Measurements from ENCODE around the gene UAP1L1. TPM values are rescaled to one million over a fixed set of nuclear protein-coding genes. Genes with fewer than 3 reads are reported as not detected.
A peak's percentile ranks its signal among the peaks of the same experiment; 100 is the strongest.

The UAP1L1 gene
- total and polyA plus RNA-seq, 2 experiments from 2014 or later = 2.5 to 8.1 TPM

DNA sequence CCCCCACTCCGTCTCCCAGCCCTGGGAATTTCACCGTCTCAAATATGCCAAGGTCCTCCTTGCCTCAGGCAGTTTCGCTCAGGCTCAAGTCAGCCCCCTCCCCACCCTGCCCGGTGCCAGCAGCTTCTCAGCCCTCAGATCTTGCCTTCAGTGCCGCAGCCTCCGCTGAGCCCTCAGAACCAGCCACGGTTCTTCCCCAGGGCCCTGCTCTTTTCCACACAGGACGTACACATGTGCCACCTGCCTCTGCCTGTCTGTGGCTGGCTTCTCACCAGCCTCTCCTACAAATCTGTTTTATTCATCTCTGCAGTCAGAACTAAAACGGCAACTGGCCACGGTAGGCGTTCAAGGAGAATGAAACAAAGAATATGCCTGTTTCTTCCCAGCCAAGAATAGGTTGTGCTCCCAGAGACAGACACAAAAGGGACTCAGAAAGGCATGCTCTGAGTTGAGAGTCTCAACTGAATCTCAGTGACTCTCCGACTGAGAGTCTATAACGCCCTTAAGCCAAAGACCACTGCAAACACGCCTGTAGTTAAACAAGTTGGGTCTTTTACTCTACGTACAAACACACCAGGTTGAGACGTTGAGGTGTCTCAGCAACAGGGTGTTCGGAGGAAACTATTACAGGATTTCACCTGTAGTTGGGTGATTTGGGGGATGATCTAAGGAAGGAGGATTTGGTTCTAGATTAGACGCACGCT, 51.0 kb downstream of the UAP1L1 start:
- H3K9me3 Mint-ChIP-seq = no peaks in the 10 kb centered on the region; the same call in 2 of the 3 replicates
- Histone ChIP-seq H3K27ac (ENCODE audit: low read depth) (no peak overlapping the region), H3K79me2 (replicated peaks; ENCODE audit: insufficient read depth) (0 out of 2 replicates have a peak, but pooled peaks cover 8% of the 10 kb centered on the region), H3K4me3 (peak overlapping the region; percentile 82), H3K4me2 (peak overlapping the region; percentile 95), H2AFZ (no peak overlapping the region), H3K4me1 (ENCODE audit: insufficient read depth) (peaks cover 10% of the 10 kb centered on the region; the same call in 1 of the 2 replicates), H3K9me2 (ENCODE audit: insufficient read depth) (no peaks in the 10 kb centered on the region), H3K27me3 (ENCODE audit: insufficient read depth) (peaks cover 21% of the 10 kb centered on the region), H3F3A (replicated peaks; ENCODE audit: low read depth) (peaks cover 8% of the 10 kb centered on the region), H4K20me1 (replicated peaks; ENCODE audit: insufficient read depth) (no peaks in the 10 kb centered on the region; the same call in 1 of the 2 replicates), H3K36me3 (ENCODE audit: insufficient read depth) (no peaks in the 10 kb centered on the region)
- H3K27me3 Mint-ChIP-seq (ENCODE audit: insufficient read depth, low read depth, poor library complexity) = peaks cover 8% of the 10 kb centered on the region
- TF ChIP-seq CREB1 (CRISPR knock-in tag; IDR thresholded peaks at IDR 0.05; ENCODE audit: low read depth) (no peak), EZH2phosphoT487 (IDR thresholded peaks at IDR 0.05; ENCODE audit: unreplicated experiment) (no peak), STAT1 (IDR thresholded peaks at IDR 0.05; ENCODE audit: unreplicated experiment) (no peak), EZH2 (IDR thresholded peaks at IDR 0.05; ENCODE audit: low read depth, unreplicated experiment) (no peak), ZNF114 (CRISPR knock-in tag; IDR thresholded peaks at IDR 0.05) (no peak), POLR2AphosphoS5 (IDR thresholded peaks at IDR 0.05; ENCODE audit: low read depth) (no peak), NANOG (IDR thresholded peaks at IDR 0.05; ENCODE audit: borderline replicate concordance) (no peak), JUNB (IDR thresholded peaks at IDR 0.05; ENCODE audit: unreplicated experiment) (no peak), ZNF331 (CRISPR knock-in tag; IDR thresholded peaks at IDR 0.05; ENCODE audit: low read depth) (no peak)
- TF ChIP-seq, protein P1, sequence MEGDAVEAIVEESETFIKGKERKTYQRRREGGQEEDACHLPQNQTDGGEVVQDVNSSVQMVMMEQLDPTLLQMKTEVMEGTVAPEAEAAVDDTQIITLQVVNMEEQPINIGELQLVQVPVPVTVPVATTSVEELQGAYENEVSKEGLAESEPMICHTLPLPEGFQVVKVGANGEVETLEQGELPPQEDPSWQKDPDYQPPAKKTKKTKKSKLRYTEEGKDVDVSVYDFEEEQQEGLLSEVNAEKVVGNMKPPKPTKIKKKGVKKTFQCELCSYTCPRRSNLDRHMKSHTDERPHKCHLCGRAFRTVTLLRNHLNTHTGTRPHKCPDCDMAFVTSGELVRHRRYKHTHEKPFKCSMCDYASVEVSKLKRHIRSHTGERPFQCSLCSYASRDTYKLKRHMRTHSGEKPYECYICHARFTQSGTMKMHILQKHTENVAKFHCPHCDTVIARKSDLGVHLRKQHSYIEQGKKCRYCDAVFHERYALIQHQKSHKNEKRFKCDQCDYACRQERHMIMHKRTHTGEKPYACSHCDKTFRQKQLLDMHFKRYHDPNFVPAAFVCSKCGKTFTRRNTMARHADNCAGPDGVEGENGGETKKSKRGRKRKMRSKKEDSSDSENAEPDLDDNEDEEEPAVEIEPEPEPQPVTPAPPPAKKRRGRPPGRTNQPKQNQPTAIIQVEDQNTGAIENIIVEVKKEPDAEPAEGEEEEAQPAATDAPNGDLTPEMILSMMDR (conservative IDR thresholded peaks at IDR 0.05; ENCODE audit: low read depth in 2 of 2) = no peak
- TF ChIP-seq, protein P2, sequence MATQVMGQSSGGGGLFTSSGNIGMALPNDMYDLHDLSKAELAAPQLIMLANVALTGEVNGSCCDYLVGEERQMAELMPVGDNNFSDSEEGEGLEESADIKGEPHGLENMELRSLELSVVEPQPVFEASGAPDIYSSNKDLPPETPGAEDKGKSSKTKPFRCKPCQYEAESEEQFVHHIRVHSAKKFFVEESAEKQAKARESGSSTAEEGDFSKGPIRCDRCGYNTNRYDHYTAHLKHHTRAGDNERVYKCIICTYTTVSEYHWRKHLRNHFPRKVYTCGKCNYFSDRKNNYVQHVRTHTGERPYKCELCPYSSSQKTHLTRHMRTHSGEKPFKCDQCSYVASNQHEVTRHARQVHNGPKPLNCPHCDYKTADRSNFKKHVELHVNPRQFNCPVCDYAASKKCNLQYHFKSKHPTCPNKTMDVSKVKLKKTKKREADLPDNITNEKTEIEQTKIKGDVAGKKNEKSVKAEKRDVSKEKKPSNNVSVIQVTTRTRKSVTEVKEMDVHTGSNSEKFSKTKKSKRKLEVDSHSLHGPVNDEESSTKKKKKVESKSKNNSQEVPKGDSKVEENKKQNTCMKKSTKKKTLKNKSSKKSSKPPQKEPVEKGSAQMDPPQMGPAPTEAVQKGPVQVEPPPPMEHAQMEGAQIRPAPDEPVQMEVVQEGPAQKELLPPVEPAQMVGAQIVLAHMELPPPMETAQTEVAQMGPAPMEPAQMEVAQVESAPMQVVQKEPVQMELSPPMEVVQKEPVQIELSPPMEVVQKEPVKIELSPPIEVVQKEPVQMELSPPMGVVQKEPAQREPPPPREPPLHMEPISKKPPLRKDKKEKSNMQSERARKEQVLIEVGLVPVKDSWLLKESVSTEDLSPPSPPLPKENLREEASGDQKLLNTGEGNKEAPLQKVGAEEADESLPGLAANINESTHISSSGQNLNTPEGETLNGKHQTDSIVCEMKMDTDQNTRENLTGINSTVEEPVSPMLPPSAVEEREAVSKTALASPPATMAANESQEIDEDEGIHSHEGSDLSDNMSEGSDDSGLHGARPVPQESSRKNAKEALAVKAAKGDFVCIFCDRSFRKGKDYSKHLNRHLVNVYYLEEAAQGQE (IDR thresholded peaks at IDR 0.05; ENCODE audit: unreplicated experiment) = no peak
- TF ChIP-seq, protein P3, sequence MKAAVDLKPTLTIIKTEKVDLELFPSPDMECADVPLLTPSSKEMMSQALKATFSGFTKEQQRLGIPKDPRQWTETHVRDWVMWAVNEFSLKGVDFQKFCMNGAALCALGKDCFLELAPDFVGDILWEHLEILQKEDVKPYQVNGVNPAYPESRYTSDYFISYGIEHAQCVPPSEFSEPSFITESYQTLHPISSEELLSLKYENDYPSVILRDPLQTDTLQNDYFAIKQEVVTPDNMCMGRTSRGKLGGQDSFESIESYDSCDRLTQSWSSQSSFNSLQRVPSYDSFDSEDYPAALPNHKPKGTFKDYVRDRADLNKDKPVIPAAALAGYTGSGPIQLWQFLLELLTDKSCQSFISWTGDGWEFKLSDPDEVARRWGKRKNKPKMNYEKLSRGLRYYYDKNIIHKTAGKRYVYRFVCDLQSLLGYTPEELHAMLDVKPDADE (IDR thresholded peaks at IDR 0.05) = no peak
- TF ChIP-seq, protein P4, sequence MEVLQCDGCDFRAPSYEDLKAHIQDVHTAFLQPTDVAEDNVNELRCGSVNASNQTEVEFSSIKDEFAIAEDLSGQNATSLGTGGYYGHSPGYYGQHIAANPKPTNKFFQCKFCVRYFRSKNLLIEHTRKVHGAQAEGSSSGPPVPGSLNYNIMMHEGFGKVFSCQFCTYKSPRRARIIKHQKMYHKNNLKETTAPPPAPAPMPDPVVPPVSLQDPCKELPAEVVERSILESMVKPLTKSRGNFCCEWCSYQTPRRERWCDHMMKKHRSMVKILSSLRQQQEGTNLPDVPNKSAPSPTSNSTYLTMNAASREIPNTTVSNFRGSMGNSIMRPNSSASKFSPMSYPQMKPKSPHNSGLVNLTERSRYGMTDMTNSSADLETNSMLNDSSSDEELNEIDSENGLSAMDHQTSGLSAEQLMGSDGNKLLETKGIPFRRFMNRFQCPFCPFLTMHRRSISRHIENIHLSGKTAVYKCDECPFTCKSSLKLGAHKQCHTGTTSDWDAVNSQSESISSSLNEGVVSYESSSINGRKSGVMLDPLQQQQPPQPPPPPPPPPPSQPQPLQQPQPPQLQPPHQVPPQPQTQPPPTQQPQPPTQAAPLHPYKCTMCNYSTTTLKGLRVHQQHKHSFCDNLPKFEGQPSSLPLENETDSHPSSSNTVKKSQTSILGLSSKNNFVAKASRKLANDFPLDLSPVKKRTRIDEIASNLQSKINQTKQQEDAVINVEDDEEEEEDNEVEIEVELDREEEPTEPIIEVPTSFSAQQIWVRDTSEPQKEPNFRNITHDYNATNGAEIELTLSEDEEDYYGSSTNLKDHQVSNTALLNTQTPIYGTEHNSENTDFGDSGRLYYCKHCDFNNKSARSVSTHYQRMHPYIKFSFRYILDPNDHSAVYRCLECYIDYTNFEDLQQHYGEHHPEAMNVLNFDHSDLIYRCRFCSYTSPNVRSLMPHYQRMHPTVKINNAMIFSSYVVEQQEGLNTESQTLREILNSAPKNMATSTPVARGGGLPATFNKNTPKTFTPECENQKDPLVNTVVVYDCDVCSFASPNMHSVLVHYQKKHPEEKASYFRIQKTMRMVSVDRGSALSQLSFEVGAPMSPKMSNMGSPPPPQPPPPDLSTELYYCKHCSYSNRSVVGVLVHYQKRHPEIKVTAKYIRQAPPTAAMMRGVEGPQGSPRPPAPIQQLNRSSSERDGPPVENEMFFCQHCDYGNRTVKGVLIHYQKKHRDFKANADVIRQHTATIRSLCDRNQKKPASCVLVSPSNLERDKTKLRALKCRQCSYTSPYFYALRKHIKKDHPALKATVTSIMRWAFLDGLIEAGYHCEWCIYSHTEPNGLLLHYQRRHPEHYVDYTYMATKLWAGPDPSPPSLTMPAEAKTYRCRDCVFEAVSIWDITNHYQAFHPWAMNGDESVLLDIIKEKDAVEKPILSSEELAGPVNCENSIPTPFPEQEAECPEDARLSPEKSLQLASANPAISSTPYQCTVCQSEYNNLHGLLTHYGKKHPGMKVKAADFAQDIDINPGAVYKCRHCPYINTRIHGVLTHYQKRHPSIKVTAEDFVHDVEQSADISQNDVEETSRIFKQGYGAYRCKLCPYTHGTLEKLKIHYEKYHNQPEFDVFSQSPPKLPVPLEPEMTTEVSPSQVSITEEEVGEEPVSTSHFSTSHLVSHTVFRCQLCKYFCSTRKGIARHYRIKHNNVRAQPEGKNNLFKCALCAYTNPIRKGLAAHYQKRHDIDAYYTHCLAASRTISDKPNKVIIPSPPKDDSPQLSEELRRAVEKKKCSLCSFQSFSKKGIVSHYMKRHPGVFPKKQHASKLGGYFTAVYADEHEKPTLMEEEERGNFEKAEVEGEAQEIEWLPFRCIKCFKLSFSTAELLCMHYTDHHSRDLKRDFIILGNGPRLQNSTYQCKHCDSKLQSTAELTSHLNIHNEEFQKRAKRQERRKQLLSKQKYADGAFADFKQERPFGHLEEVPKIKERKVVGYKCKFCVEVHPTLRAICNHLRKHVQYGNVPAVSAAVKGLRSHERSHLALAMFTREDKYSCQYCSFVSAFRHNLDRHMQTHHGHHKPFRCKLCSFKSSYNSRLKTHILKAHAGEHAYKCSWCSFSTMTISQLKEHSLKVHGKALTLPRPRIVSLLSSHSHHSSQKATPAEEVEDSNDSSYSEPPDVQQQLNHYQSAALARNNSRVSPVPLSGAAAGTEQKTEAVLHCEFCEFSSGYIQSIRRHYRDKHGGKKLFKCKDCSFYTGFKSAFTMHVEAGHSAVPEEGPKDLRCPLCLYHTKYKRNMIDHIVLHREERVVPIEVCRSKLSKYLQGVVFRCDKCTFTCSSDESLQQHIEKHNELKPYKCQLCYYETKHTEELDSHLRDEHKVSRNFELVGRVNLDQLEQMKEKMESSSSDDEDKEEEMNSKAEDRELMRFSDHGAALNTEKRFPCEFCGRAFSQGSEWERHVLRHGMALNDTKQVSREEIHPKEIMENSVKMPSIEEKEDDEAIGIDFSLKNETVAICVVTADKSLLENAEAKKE (CRISPR knock-in tag; IDR thresholded peaks at IDR 0.05) = no peak
- no peak for DNase-seq (ENCODE audit: low spot score)
- ATAC-seq = no peak
- H3K4me1 Mint-ChIP-seq = peaks cover 15% of the 10 kb centered on the region
- peak overlapping the region; percentile 89 for H3K4me3 Mint-ChIP-seq
- no peaks in the 10 kb centered on the region; the same call in 2 of the 3 replicates for H3K36me3 Mint-ChIP-seq (ENCODE audit: low read depth)
- no peak overlapping the region for H3K27ac Mint-ChIP-seq

Data from GM23338 (cell line).